Vagina (tissue), 2 donors: ENCODE measurements around the gene ITIH3.

ENCODE experiments used
- POLR2A ChIP-seq, 2 donors: fragments of 450-650 bp; IDR thresholded peaks; one replicate each; pipeline ENCODE4 v1.6.1; 2017; ENCODE audit warnings: antibody characterized with exemption in 2 of 2, mild to moderate bottlenecking in 2 of 2, moderate library complexity in 2 of 2
- POLR2AphosphoS5 ChIP-seq, 2 donors: sonication (generic); formaldehyde crosslinking; IDR thresholded peaks; one replicate each; pipeline ENCODE4 v1.9.0; 2017; ENCODE audit warnings: antibody characterized with exemption in 2 of 2, mild to moderate bottlenecking in 2 of 2, low read depth in 1 of 2; ENCODE audit not compliant: insufficient read depth in 1 of 2
- TF ChIP-seq, protein P1 (sequence below), 3 experiments: fragments of 450-650 bp in 2 of 3; fragments of 200-600 bp in 1 of 3; sonication (generic) in 1 of 3; IDR thresholded peaks; one replicate each; pipeline ENCODE4 v1.5.1; 2017 to 2019; ENCODE audit warnings: antibody characterized with exemption in 3 of 3, mild to moderate bottlenecking in 2 of 3, moderate library complexity in 2 of 3

DNA sequence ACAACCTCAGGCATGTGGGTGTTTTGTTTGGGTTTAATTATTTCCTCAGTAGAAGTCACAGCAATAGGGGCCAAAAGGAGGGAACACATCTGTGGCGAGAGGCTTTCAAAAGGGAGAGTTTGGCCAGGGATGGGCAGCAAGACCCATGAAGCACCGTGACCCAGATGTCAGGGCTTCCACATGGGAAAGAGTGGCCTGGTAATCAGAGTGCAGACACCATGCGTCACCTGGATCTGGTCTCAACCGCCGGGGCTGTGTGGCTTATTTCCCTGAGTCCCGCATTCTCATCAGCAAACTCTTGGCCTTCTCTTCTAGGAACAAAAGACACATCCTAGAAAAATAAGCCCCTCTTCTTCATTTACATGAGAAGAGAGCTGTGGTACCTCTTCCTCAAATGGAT lies 52.6 kb downstream of the ITIH3 start:
- TF ChIP-seq POLR2A (IDR thresholded peaks at IDR 0.05), result no peak
- TF ChIP-seq, protein P1, sequence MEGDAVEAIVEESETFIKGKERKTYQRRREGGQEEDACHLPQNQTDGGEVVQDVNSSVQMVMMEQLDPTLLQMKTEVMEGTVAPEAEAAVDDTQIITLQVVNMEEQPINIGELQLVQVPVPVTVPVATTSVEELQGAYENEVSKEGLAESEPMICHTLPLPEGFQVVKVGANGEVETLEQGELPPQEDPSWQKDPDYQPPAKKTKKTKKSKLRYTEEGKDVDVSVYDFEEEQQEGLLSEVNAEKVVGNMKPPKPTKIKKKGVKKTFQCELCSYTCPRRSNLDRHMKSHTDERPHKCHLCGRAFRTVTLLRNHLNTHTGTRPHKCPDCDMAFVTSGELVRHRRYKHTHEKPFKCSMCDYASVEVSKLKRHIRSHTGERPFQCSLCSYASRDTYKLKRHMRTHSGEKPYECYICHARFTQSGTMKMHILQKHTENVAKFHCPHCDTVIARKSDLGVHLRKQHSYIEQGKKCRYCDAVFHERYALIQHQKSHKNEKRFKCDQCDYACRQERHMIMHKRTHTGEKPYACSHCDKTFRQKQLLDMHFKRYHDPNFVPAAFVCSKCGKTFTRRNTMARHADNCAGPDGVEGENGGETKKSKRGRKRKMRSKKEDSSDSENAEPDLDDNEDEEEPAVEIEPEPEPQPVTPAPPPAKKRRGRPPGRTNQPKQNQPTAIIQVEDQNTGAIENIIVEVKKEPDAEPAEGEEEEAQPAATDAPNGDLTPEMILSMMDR (IDR thresholded peaks at IDR 0.05), result no peak
- no peak for TF ChIP-seq POLR2AphosphoS5 (IDR thresholded peaks at IDR 0.05; ENCODE audit: insufficient read depth in 1 of 2, low read depth in 1 of 2)
